ENCODE measurements around the gene SARNP.

DNA sequence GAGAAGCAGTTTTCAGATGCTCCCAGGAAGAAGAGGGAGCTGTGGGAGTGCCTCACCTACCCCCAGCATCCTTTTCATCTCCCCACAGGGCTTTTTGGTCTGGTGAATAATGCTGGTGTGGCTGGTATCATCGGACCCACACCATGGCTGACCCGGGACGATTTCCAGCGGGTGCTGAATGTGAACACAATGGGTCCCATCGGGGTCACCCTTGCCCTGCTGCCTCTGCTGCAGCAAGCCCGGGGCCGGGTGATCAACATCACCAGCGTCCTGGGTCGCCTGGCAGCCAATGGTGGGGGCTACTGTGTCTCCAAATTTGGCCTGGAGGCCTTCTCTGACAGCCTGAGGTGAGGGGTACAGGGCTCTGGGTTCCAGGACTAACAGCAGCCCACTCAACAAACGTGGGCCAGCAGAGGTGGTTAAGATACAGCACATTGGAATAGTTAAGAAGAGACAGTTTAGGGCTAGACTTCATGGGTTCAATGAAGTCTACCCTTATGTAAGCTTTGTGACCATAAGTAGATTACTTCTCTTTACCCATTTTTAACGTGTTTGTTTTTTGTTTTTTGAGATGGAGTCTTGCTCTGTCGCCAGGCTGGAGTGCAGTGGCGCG, 95.8 kb downstream of the SARNP start:
- TF ChIP-seq POLR2AphosphoS5 (IDR thresholded peaks at IDR 0.05; ENCODE audit: insufficient read depth in 1 of 2, low read depth in 1 of 2), result no peak
- TF ChIP-seq, protein P1, sequence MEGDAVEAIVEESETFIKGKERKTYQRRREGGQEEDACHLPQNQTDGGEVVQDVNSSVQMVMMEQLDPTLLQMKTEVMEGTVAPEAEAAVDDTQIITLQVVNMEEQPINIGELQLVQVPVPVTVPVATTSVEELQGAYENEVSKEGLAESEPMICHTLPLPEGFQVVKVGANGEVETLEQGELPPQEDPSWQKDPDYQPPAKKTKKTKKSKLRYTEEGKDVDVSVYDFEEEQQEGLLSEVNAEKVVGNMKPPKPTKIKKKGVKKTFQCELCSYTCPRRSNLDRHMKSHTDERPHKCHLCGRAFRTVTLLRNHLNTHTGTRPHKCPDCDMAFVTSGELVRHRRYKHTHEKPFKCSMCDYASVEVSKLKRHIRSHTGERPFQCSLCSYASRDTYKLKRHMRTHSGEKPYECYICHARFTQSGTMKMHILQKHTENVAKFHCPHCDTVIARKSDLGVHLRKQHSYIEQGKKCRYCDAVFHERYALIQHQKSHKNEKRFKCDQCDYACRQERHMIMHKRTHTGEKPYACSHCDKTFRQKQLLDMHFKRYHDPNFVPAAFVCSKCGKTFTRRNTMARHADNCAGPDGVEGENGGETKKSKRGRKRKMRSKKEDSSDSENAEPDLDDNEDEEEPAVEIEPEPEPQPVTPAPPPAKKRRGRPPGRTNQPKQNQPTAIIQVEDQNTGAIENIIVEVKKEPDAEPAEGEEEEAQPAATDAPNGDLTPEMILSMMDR (IDR thresholded peaks at IDR 0.05), result no peak
